Measurements from ENCODE around the gene NAP1L5.

GRCh38 chr4:88736264-88736663, 38.6 kb upstream of the NAP1L5 start:
- TF ChIP-seq CTCF (IDR thresholded peaks at IDR 0.05 in 4 of 5, conservative IDR thresholded peaks at IDR 0.05 in 1 of 5), result no peak
- TF ChIP-seq POLR2A (IDR thresholded peaks at IDR 0.05), result no peak
